GM15510 (cell line): ENCODE data around the gene DOK4.

Source experiments
- POLR2A ChIP-seq: IDR thresholded peaks from 3 replicates; pipeline ENCODE4 v1.6.1; 2011; ENCODE audit warnings: borderline replicate concordance; ENCODE audit not compliant: insufficient read length; ENCODE audit errors: extremely low read depth

Gene DOK4

DNA sequence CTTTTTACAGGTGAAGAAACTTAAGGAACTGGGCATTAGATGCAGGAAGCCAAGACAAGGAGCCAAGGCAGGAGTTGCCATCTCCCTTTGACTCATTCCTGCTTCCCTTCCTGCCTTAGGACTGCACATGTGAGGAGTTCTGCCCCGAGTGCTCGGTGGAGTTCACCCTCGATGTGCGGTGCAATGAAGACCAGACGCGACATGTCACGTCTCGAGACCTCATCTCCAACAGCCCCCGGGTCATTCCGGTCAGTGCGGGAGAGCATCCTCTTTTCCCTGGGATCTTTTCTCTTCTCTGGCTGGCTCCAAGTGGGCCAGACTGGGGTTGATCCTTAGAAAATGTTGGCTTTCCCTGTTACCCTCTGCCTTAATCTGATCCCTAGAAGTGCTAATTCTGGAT lies 17.2 kb downstream of the DOK4 start:
- TF ChIP-seq POLR2A: no peak

DNA sequence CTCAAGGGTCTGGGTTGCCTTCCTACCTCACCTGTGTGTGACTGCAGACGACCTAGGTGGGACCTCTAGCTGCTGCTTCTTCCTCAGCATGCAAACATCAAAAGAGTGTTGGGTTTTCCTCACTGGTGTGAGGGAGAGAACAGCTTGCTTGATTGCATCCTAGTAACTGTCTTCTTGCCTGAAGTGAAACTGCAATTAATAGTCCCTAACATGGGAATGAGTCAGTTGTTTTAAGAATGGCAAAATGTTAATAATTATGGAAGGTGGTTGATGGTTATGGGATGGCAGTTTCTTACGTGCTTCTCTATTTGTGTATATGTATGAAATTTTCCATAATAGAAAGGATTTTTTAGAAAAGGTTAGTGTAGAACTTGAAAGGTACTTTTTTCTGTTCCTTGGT lies 17.9 kb downstream of the DOK4 start:
- TF ChIP-seq POLR2A: no peak

GRCh38 chr16:57464523-57464922 lies 21.8 kb downstream of the DOK4 start:
- TF ChIP-seq POLR2A: no peak

DNA sequence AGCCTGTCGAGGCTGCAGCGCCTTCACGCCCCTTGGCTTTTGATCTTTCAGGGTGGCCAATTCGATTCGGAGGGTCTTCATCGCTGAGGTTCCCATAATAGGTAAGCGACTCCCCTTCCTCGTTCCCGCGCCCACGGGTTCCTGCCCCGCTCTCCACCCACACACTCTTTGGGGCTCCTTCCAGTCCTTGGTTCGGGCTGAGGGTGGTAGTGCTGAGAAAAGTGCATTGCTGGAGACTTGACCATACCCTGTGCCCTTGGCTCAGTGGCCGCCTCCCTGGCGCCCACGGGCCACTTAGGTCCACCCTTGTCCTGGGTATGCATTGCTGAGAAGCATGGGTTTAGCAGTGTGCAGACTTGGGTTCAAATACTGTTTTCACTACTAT lies 23.3 kb downstream of the DOK4 start:
- TF ChIP-seq POLR2A: no peak

GRCh38 chr16:57462209-57462977 lies 23.9 kb downstream of the DOK4 start, which contains the start of gene POLR2C:
TSS of gene POLR2C (plus strand) at chr16:57462679. CDS start at chr16:57462725, 46 bp downstream.
- TF ChIP-seq POLR2A: peak; percentile 98

DNA sequence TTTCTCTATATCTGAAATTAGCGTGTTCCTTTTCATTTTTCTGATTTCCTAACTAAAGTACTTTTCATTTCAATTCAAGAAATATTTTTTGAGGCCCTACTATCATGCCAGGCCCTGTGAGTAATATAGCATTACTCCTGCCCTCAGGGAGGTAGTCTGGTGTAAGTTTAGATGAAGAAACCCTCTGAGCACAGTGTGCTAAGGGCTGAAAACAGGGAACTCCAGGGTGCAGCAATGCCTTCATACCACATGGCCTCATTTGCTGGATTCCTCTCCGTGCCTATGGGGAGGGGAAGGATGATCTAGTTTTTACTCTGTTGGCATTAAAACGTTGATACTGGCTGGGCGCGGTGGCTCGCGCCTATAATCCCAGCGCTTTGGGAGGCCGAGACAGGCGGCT lies 34.3 kb downstream of the DOK4 start:
- TF ChIP-seq POLR2A: no peak

DNA sequence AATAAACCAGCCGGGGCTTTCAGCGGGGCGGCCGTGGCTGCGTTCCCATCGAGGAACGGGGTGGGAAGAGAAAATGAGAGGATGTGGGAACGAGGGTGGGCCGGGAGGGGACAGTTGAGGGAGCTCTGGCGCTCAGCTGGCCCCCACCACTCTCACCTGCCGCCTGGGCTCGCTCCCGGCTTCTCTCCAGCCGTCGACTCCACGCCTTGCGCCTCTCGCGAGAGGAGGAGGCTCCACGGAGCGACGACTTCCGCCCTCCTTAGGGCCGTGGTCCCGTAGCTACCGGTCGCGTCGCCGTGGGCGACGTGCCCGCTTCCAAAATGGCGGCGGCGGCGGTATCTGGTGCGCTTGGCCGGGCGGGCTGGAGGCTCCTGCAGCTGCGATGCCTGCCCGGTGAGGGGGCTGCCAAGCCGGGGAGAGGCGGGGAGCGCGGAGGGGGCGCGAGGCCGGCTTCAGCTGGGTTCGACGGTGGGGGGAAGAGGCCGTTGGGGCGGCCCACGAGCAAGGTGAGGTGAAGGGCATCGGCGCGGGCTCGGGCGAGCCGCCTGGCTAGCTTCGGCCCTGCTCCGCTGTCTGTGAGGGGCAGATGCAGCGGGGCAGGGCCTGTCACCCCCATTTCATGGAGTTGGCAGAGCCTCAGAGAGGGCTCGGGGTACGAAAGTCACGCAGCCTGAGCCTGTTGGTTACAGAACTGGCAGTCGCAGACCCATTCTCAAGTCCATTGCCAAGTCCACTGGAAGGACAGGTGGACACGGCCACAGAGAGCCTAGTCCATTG lies 38.9 kb downstream of the DOK4 start, which contains the start of the genes CIAPIN1 and COQ9:
TSS of gene CIAPIN1 (minus strand) at position 200 of the 777 bp plus-strand sequence. CDS start 6,457 bp downstream, outside the sequence.
TSS of gene COQ9 (plus strand) at position 294 of the 777 bp plus-strand sequence. CDS start at position 321, 27 bp downstream.
- peak; percentile 96 for TF ChIP-seq POLR2A

DNA sequence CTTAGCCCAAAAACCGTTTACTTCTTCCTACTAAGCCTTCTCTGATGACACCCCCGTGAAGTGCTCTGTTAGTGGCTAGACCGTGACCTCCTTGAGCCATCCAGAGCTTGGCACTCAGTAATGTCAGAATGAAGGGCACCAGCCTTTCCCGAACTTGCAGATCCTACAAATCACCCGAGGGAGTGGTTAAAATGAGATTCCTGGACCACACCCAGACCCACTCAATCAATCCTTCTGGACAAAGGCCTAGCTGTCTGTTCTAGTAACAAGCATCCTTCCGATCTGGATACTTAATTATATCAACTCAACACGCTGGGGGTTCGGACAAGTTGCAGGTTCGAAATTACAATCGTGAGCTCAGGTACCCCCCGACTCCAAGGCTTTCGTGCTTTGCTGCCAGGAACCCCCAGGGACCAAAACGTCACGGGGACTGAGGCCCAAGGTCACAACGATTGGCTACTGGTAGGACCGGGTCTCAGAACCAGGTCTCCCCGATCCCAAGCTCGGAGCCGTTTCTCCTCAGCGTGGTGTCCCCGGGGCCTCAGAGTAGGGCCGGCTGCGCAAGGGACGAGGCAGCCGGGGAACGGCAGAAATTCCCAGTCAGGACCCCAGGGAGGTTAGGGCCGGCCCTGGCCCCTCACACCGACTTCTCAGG lies 39.6 kb downstream of the DOK4 start:
- TF ChIP-seq POLR2A: no peak

GRCh38 chr16:57445510-57445909 lies 40.8 kb downstream of the DOK4 start:
- no peak for TF ChIP-seq POLR2A

GRCh38 chr16:57444711-57445110 lies 41.6 kb downstream of the DOK4 start:
- TF ChIP-seq POLR2A: no peak

- TF ChIP-seq POLR2A: no peak
Measured at GRCh38 chr16:57435838-57436237, 50.5 kb downstream of the DOK4 start.

GRCh38 chr16:57434003-57434402 lies 52.3 kb downstream of the DOK4 start:
- TF ChIP-seq POLR2A: no peak

GRCh38 chr16:57432989-57433388 lies 53.3 kb downstream of the DOK4 start:
- TF ChIP-seq POLR2A: no peak

DNA sequence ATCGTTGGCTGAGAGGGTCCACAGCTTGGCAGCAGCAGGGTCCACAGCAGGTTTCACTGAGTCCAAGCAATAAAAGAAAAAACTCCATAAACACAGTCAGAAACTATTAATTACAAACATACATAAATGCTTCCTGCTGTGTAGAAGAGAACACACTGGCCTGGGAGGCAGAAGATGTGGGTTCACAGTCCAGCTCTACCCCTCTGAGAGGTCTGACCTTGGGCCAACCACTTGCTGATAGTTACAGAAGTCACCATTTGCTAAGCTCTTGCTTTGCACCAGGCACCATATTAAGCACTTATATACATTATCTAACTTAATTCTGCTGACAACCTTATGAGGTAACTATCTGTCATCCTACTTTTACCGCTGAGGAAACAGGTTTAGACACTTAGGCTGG lies 53.8 kb downstream of the DOK4 start:
- TF ChIP-seq POLR2A: no peak

DNA sequence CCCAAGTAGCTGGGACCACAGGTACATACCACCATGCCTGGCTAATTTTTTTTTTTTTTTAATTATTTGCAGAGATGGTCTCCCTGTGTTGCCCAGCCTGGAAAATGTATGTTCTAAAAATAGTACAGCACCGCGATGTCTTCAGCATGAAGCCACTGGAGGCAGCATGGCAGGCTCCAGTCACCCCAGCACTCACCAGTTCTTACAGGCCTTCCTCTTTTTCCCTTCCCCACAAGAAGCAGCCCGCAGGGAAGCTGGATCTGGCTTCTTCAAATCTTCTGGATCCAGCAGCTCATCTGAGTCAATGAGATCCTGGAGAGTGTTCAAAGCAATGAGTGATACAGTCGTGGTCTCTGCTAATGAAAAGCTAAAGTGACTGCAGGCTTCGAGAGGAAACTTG lies 55.3 kb downstream of the DOK4 start:
- TF ChIP-seq POLR2A: no peak

DNA sequence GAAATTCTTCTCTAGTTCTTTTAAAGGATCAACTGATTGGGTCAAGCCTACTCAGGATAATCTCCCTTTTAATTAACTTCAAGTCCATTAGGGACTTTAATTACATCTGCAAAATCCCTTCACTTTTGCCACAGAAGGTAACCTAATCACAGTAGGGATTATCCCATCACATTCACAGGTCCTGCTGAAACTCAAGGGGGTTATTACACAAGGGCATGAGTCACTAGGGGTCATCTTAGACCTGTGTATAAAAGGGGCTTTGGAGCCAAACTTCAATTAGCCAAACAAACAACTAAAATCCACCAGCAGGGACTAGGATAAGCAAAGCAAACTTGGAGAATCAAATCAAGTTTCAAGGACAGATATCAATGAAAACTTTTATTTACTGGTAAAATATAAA lies 58.5 kb downstream of the DOK4 start:
- no peak for TF ChIP-seq POLR2A

DNA sequence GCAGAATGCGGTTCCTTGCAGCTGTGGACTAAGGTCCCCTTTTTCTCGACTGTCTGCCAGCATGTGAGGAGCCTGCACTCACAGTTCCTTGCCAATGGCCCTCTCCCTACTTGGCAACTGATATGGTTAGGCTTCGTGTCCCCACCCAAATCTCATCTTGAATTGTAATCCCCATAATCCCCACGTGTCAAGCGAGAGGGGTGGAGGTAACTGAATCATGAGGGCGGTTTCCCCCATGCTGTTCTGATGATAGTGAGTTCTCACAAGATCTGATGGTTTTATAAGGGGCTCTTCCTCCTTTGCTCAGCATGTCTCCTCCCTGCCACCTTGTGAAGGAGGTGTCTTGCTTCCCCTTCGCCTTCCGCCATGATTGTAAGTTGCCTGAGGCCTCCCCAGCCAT lies 59.0 kb downstream of the DOK4 start:
- no peak for TF ChIP-seq POLR2A
